Stimulated activated naive CD4-positive, alpha-beta T cell treated with Interleukin-2 at 50 U/mL for 16 hours (primary cell): ENCODE results near the gene SGSM1.
"Not testable (repeated sequence)": the region's sequence is repeated elsewhere in the genome, so short reads cannot be mapped to it uniquely, and the experiment has no call there.

ENCODE experiments used
- DNase-seq: peaks from one replicate; lab custom pipeline; 2025; lab: John Stamatoyannopoulos, UW

Gene SGSM1

GRCh38 chr22:24894220-24894975 is 88.4 kb downstream of the SGSM1 start:
- no peak for DNase-seq

GRCh38 chr22:24894998-24895397 is 89.0 kb downstream of the SGSM1 start:
- DNase-seq: no peak

GRCh38 chr22:24901448-24901847 is 95.4 kb downstream of the SGSM1 start:
- no peak for DNase-seq

- no peak for DNase-seq
Observed at GRCh38 chr22:24905909-24906308, 99.9 kb downstream of the SGSM1 start.

GRCh38 chr22:24907101-24907500 is 101.1 kb downstream of the SGSM1 start:
- not testable (repeated sequence) for DNase-seq

GRCh38 chr22:24920029-24920428 is 114.0 kb downstream of the SGSM1 start:
- no peak for DNase-seq

- no peak for DNase-seq
Observed at GRCh38 chr22:24925586-24926427, 119.8 kb downstream of the SGSM1 start.

GRCh38 chr22:24926428-24926725 is 120.4 kb downstream of the SGSM1 start:
- DNase-seq: no peak

GRCh38 chr22:24926849-24927579 is 121.0 kb downstream of the SGSM1 start:
- DNase-seq: no peak

- DNase-seq: no peak
Observed at GRCh38 chr22:24928322-24928721, 122.3 kb downstream of the SGSM1 start.

GRCh38 chr22:24930678-24931077 is 124.7 kb downstream of the SGSM1 start:
- DNase-seq: no peak

- no peak for DNase-seq
Observed at GRCh38 chr22:24935771-24936483, 129.9 kb downstream of the SGSM1 start.

GRCh38 chr22:24937114-24937513 is 131.1 kb downstream of the SGSM1 start:
- DNase-seq: no peak

- no peak for DNase-seq
Observed at GRCh38 chr22:24938741-24939341, 132.8 kb downstream of the SGSM1 start.

- DNase-seq: no peak
Observed at GRCh38 chr22:24942301-24942700, 136.3 kb downstream of the SGSM1 start.

- DNase-seq: no peak
Observed at GRCh38 chr22:24944217-24944937, 138.4 kb downstream of the SGSM1 start.

GRCh38 chr22:24945430-24945829 is 139.4 kb downstream of the SGSM1 start:
- DNase-seq: no peak

GRCh38 chr22:24947383-24947782 is 141.4 kb downstream of the SGSM1 start:
- no peak for DNase-seq

- DNase-seq: no peak
Observed at GRCh38 chr22:24947881-24948280, 141.9 kb downstream of the SGSM1 start.

- DNase-seq: no peak
Observed at GRCh38 chr22:24948356-24949202, 142.6 kb downstream of the SGSM1 start.
